Left ventricle myocardium inferior (tissue), 1 donor: ENCODE results near the gene UMODL1. TPM values are rescaled to one million over a fixed set of nuclear protein-coding genes. Genes with fewer than 3 reads are reported as not detected.

Experiments
- DNase-seq: peaks from one replicate; pipeline ENCODE4 v3.0.0-alpha.2; 2020
- H3K27ac ChIP-seq: fragments of 200-600 bp; replicated peaks from 2 replicates; pipeline ENCODE4 v1.8.0; 2021
- H3K27me3 ChIP-seq: fragments of 200-600 bp; 2 replicates; pipeline ENCODE4 v1.8.0; 2021; ENCODE audit warnings: low read depth
- H3K36me3 ChIP-seq: fragments of 200-600 bp; 2 replicates; pipeline ENCODE4 v1.8.0; 2021
- H3K4me1 ChIP-seq: fragments of 200-600 bp; 2 replicates; pipeline ENCODE4 v1.8.0; 2021
- H3K4me3 ChIP-seq: fragments of 200-600 bp; 2 replicates; pipeline ENCODE4 v1.8.0; 2021; ENCODE audit warnings: mild to moderate bottlenecking, moderate library complexity
- H3K9me3 ChIP-seq: fragments of 200-600 bp; replicated peaks from 2 replicates; pipeline ENCODE4 v1.8.0; 2021
- CTCF ChIP-seq: fragments of 200-600 bp; IDR thresholded peaks from 2 replicates; pipeline ENCODE4 v1.8.0; 2021; ENCODE audit warnings: antibody characterized with exemption, mild to moderate bottlenecking, borderline replicate concordance
- intact Hi-C: fragments of 100-400 bp; cut with micrococcal nuclease; formaldehyde crosslinking; loops from one replicate; pipeline ENCODE4 v1.11.0; 2022
- total RNA-seq: library from RNA; stranded (reverse); fragmentation: NEBNext Ultra II Directional; extraction: Animal tissue kit (Norgen Biotek cat#: 25700); gene quantifications from one replicate; pipeline ENCODE4 v1.2.1, GENCODE V29; 2021
- donor health status: DM: no; HTN: yes; CAD: no; lungs with severe emphysema.

The UMODL1 gene
- total RNA-seq, 1 donor from 2014 or later = 0.08 TPM

- no peak overlapping the region for H3K27ac ChIP-seq
- no peak overlapping the region for H3K4me3 ChIP-seq
- DNase-seq = no peak
- no peak for TF ChIP-seq CTCF
- intact Hi-C loops = no loop called here
- H3K36me3 ChIP-seq = no peaks in the 10 kb centered on the region
- no peaks in the 10 kb centered on the region for H3K9me3 ChIP-seq
- H3K4me1 ChIP-seq = peaks cover 3% of the 10 kb centered on the region
- H3K27me3 ChIP-seq = peaks cover 26% of the 10 kb centered on the region
Observed at GRCh38 chr21:42160765-42161164, 89.6 kb downstream of the UMODL1 start.

- H3K27ac ChIP-seq = no peak overlapping the region
- peaks cover 3% of the 10 kb centered on the region for H3K4me1 ChIP-seq
- intact Hi-C loops = no loop called here
- no peaks in the 10 kb centered on the region for H3K36me3 ChIP-seq
- no peak for TF ChIP-seq CTCF
- DNase-seq = no peak
- H3K9me3 ChIP-seq = no peaks in the 10 kb centered on the region
- H3K4me3 ChIP-seq = no peak overlapping the region
- peaks cover 25% of the 10 kb centered on the region for H3K27me3 ChIP-seq
Observed at GRCh38 chr21:42161401-42161955, 90.4 kb downstream of the UMODL1 start.

- TF ChIP-seq CTCF = no peak
- Histone ChIP-seq H3K4me3 (no peak overlapping the region), H3K9me3 (no peaks in the 10 kb centered on the region), H3K4me1 (peaks cover 3% of the 10 kb centered on the region), H3K36me3 (no peaks in the 10 kb centered on the region), H3K27ac (no peak overlapping the region), H3K27me3 (peaks cover 18% of the 10 kb centered on the region)
- DNase-seq = no peak
- intact Hi-C loops = no loop called here
Observed at GRCh38 chr21:42161956-42162681, 91.0 kb downstream of the UMODL1 start.

GRCh38 chr21:42162831-42163510, 91.9 kb downstream of the UMODL1 start:
- no peaks in the 10 kb centered on the region for H3K9me3 ChIP-seq
- H3K4me3 ChIP-seq = no peak overlapping the region
- H3K4me1 ChIP-seq = peaks cover 3% of the 10 kb centered on the region
- TF ChIP-seq CTCF = no peak
- no peak overlapping the region for H3K27ac ChIP-seq
- no peak for DNase-seq
- intact Hi-C loops = no loop called here
- no peaks in the 10 kb centered on the region for H3K36me3 ChIP-seq
- peaks cover 13% of the 10 kb centered on the region for H3K27me3 ChIP-seq

- Histone ChIP-seq H3K27me3 (peaks cover 9% of the 10 kb centered on the region), H3K4me3 (no peak overlapping the region), H3K36me3 (no peaks in the 10 kb centered on the region), H3K4me1 (peaks cover 3% of the 10 kb centered on the region), H3K27ac (no peak overlapping the region), H3K9me3 (no peaks in the 10 kb centered on the region)
- no peak for TF ChIP-seq CTCF
- intact Hi-C loops = no loop called here
- no peak for DNase-seq
Observed at GRCh38 chr21:42163511-42163863, 92.4 kb downstream of the UMODL1 start.
